HepG2 (cell line): ENCODE measurements around the gene EID3. TPM values are rescaled to one million over a fixed set of nuclear protein-coding genes. Genes with fewer than 3 reads are reported as not detected.
"Not testable (repeated sequence)": the region's sequence is repeated elsewhere in the genome, so short reads cannot be mapped to it uniquely, and the experiment has no call there.

ENCODE experiments used
- ATAC-seq: fragments of 200-7000 bp; cut with Tn5 transposase; 3 replicates; pipeline ENCODE4 v1.9.1; 2020; ENCODE audit warnings: mild to moderate bottlenecking, moderate library complexity
- BruUV-seq: library from RNA; stranded (reverse); fragments of 400-500 nt; replicated peaks from 2 replicates; lab custom pipeline; 2021; lab: Mats Ljungman, UMichigan
- CTCF ChIA-PET: fragments of 300-600 bp; formaldehyde crosslinking; extraction: SDS; loops from one replicate; lab custom pipeline; 2021; ENCODE audit warnings: low total read pairs, inconsistent platforms, low intra/inter-chr PET ratio; lab: Yijun Ruan, JAX
- POLR2A ChIA-PET: fragments of 350-600 bp; sonication (Branson Sonifier 250); formaldehyde crosslinking; loops from one replicate; lab custom pipeline; 2020; ENCODE audit warnings: antibody characterized with exemption, inconsistent platforms; lab: Yijun Ruan, JAX
- DNase-seq: peaks from one replicate; pipeline ENCODE4 v3.0.0-alpha.2; 2015; ENCODE audit warnings: low spot score
- FAIRE-seq: peaks from 3 replicates; lab custom pipeline; 2011; peaks lifted over from hg19 to GRCh38; lab: Jason Lieb, UNC
- H2AFZ ChIP-seq: one replicate; pipeline ENCODE4 v1.6.1; 2011; ENCODE audit warnings: low read length, inconsistent platforms
- H3K27ac ChIP-seq: fragments of 300-600 bp; 3 replicates; pipeline ENCODE4 v1.8.0; 2011; ENCODE audit warnings: mixed run types, mild to moderate bottlenecking, mixed read lengths, low read length, inconsistent platforms; ENCODE audit not compliant: insufficient read depth; ENCODE audit errors: extremely low read length
- H3K27me3 ChIP-seq, 2 experiments: fragments of 200-600 bp in 1 of 2; 2 replicates in 1 of 2; 3 replicates in 1 of 2; pipeline versions ENCODE4 v1.6.0 to v1.8.0; 2011; ENCODE audit warnings: low read length in 2 of 2, mild to moderate bottlenecking in 2 of 2, moderate library complexity in 2 of 2, inconsistent platforms in 1 of 2; ENCODE audit not compliant: insufficient read depth in 2 of 2, control insufficient read depth in 1 of 2
- H3K36me3 ChIP-seq, 2 experiments: fragments of 200-600 bp in 1 of 2; replicated peaks in 1 of 2; 2 replicates in 1 of 2; 3 replicates in 1 of 2; pipeline versions ENCODE4 v1.5.1 to v1.8.0; 2011; ENCODE audit warnings: low read length in 2 of 2, inconsistent platforms in 1 of 2; ENCODE audit not compliant: insufficient read depth in 2 of 2, control insufficient read depth in 1 of 2
- H3K4me1 ChIP-seq: 2 replicates; pipeline ENCODE4 v1.5.1; 2012; ENCODE audit warnings: low read length, inconsistent platforms; ENCODE audit not compliant: insufficient read depth
- H3K4me2 ChIP-seq: 2 replicates; pipeline ENCODE4 v1.6.0; 2011; ENCODE audit warnings: low read depth, low read length, inconsistent platforms
- H3K4me3 ChIP-seq, 3 experiments: fragments of 200-600 bp in 1 of 3; sonication (generic), shearing (Covaris generic) in 1 of 3; replicated peaks in 1 of 3; 2 replicates each; pipeline ENCODE4 v1.5.1; 2011 to 2016; ENCODE audit warnings: low read length in 3 of 3, inconsistent platforms in 2 of 3, low read depth in 2 of 3, mild to moderate bottlenecking in 2 of 3, control low read depth in 1 of 3, mixed read lengths in 1 of 3; ENCODE audit not compliant: insufficient read depth in 1 of 3
- H3K79me2 ChIP-seq: one replicate; pipeline ENCODE4 v1.6.1; 2011; ENCODE audit warnings: low read length, inconsistent platforms; ENCODE audit not compliant: insufficient read depth
- H3K9ac ChIP-seq: 2 replicates; pipeline ENCODE4 v1.6.0; 2011; ENCODE audit warnings: mild to moderate bottlenecking, low read depth, low read length, inconsistent platforms; ENCODE audit not compliant: insufficient read depth
- H3K9me3 ChIP-seq: 2 replicates; pipeline ENCODE4 v1.5.1; 2012; ENCODE audit warnings: mild to moderate bottlenecking, low read length
- H4K20me1 ChIP-seq: 2 replicates; pipeline ENCODE4 v1.6.0; 2011; ENCODE audit warnings: inconsistent platforms, mild to moderate bottlenecking, low read length, moderate library complexity; ENCODE audit not compliant: insufficient read depth
- HNRNPH1 ChIP-seq: fragments of 200-400 bp; formaldehyde crosslinking; optimal IDR thresholded peaks from 2 replicates; pipeline ENCODE3; 2017; ENCODE audit warnings: mild to moderate bottlenecking, low read depth, low read length
- POLR2AphosphoS2 ChIP-seq: IDR thresholded peaks from 2 replicates; pipeline ENCODE4 v1.6.1; 2011; ENCODE audit warnings: low read depth, low read length, improper control_type of control experiment
- ZNF274 ChIP-seq: sonication (generic); formaldehyde crosslinking; IDR thresholded peaks from 2 replicates; pipeline ENCODE4 v1.5.1; 2020; ENCODE audit warnings: mild to moderate bottlenecking, missing genetic modification reagents
- WGBS: methylation state at CpG from one replicate; pipeline ENCODE4 v1.1.6; 2017; ENCODE audit warnings: low lambda C conversion rate; 5-methylcytosine and 5-hydroxymethylcytosine counted together
- in situ Hi-C: cut with HindIII; loops from 2 replicates; pipeline ENCODE4 v1.10.0; 2017; ENCODE audit warnings: low pct_unique_long_range_greater_than_20kb; ENCODE audit not compliant: extremely low pct_ligation_motif_present
- intact Hi-C: fragments of 100-400 bp; cut with micrococcal nuclease; formaldehyde crosslinking; loops from one replicate; pipeline ENCODE4 v1.10.0; 2022; ENCODE audit not compliant: unreplicated experiment
- polyA plus RNA-seq, 8 experiments: library from polyadenylated mRNA; depleted of rRNA in 3 of 8; stranded (reverse) in 7 of 8; unstranded in 1 of 8; fragments of >200 nt; fragmentation: Illumina TruSeq in 4 of 8; extraction: Trizol in 4 of 8; gene quantifications; 2 replicates each; pipeline versions ENCODE4 v1.2.1 to v1.2.3, GENCODE V29; 2011 to 2016; ENCODE audit warnings: low read depth in 4 of 8, missing spikeins in 1 of 8, mixed read lengths in 1 of 8; ENCODE audit not compliant: insufficient read depth in 1 of 8
- total RNA-seq, 5 experiments: library from RNA; depleted of rRNA; stranded (reverse); fragments of >200 nt; fragmentation: Illumina TruSeq; extraction: Trizol; gene quantifications; 2 replicates each; pipeline ENCODE4 v1.2.3, GENCODE V29; 2016; ENCODE audit warnings: low read depth in 1 of 5
- TF ChIP-seq, protein P1 (sequence below): sonication (generic); formaldehyde crosslinking; IDR thresholded peaks from 2 replicates; pipeline ENCODE4 v1.4.0; 2020; ENCODE audit warnings: missing genetic modification reagents
- TF ChIP-seq, protein P2 (sequence below): sonication (generic); formaldehyde crosslinking; IDR thresholded peaks from 2 replicates; pipeline ENCODE4 v1.5.0; 2020; ENCODE audit warnings: missing genetic modification reagents
- TF ChIP-seq, protein P3 (sequence below): sonication (generic); IDR thresholded peaks from 2 replicates; pipeline ENCODE4 v1.6.1; 2016; ENCODE audit warnings: low read depth, borderline replicate concordance

The EID3 gene
- total and polyA plus RNA-seq, 2 of the 13 experiments (the other 11 are each of a cell fraction or from before 2014, with no cell fraction given) = 0.38 to 4.5 TPM

DNA sequence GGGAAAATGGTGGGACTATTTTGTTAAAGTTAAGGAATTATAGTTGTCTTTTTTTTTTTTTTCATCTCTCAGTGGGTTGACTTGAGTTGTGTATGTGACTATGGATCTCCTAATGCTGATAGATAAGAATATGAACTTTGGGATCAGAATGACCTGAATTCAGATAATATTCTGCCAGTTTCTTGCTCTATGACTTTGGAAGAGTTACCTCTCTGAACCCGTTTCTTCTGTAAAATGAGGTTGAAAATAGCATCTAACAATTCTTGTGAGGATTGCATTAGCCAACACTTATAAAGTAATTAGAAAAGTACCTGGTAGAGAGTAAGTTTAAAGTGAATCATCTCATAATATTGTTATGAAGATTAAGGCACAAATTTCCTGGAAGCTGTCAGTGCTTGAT is 18.4 kb downstream of the EID3 start:
- intact Hi-C loops = no loop called here
- peaks cover 20 to 74% of the 10 kb centered on the region in 2 experiments for H3K36me3 ChIP-seq
- TF ChIP-seq, protein P1, sequence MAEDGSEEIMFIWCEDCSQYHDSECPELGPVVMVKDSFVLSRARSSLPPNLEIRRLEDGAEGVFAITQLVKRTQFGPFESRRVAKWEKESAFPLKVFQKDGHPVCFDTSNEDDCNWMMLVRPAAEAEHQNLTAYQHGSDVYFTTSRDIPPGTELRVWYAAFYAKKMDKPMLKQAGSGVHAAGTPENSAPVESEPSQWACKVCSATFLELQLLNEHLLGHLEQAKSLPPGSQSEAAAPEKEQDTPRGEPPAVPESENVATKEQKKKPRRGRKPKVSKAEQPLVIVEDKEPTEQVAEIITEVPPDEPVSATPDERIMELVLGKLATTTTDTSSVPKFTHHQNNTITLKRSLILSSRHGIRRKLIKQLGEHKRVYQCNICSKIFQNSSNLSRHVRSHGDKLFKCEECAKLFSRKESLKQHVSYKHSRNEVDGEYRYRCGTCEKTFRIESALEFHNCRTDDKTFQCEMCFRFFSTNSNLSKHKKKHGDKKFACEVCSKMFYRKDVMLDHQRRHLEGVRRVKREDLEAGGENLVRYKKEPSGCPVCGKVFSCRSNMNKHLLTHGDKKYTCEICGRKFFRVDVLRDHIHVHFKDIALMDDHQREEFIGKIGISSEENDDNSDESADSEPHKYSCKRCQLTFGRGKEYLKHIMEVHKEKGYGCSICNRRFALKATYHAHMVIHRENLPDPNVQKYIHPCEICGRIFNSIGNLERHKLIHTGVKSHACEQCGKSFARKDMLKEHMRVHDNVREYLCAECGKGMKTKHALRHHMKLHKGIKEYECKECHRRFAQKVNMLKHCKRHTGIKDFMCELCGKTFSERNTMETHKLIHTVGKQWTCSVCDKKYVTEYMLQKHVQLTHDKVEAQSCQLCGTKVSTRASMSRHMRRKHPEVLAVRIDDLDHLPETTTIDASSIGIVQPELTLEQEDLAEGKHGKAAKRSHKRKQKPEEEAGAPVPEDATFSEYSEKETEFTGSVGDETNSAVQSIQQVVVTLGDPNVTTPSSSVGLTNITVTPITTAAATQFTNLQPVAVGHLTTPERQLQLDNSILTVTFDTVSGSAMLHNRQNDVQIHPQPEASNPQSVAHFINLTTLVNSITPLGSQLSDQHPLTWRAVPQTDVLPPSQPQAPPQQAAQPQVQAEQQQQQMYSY (CRISPR knock-in tag) = no peak
- TF ChIP-seq ZNF274 (CRISPR knock-in tag) (no peak), POLR2AphosphoS2 (0 out of 2 replicates have a peak, but pooled peaks have one; percentile 61), HNRNPH1 (no peak)
- TF ChIP-seq, protein P2, sequence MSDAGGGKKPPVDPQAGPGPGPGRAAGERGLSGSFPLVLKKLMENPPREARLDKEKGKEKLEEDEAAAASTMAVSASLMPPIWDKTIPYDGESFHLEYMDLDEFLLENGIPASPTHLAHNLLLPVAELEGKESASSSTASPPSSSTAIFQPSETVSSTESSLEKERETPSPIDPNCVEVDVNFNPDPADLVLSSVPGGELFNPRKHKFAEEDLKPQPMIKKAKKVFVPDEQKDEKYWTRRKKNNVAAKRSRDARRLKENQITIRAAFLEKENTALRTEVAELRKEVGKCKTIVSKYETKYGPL (CRISPR knock-in tag) = no peak
- TF ChIP-seq, protein P3, sequence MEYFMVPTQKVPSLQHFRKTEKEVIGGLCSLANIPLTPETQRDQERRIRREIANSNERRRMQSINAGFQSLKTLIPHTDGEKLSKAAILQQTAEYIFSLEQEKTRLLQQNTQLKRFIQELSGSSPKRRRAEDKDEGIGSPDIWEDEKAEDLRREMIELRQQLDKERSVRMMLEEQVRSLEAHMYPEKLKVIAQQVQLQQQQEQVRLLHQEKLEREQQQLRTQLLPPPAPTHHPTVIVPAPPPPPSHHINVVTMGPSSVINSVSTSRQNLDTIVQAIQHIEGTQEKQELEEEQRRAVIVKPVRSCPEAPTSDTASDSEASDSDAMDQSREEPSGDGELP = no peak
- TF ChIP-seq, all 625 proteins: peak for 1
- ChIA-PET POLR2A (no interaction called here), CTCF (no interaction called here)
- no peak overlapping the region for H3K9ac ChIP-seq
- no peak overlapping the region for H3K4me2 ChIP-seq
- ATAC-seq = no peak
- no peak overlapping the region for H2AFZ ChIP-seq
- no peak for DNase-seq
- H3K4me1 ChIP-seq = no peaks in the 10 kb centered on the region
- H3K27me3 ChIP-seq = no peaks in the 10 kb centered on the region
- H4K20me1 ChIP-seq = no peaks in the 10 kb centered on the region
- no peak overlapping the region for H3K4me3 ChIP-seq
- H3K9me3 ChIP-seq = no peaks in the 10 kb centered on the region
- H3K27ac ChIP-seq = no peak overlapping the region
- in situ Hi-C loops = no loop called here
- no TSS peak for BruUV-seq
- FAIRE-seq = no peak
- no peaks in the 10 kb centered on the region for H3K79me2 ChIP-seq
- 96% methylated on average over 1 of the region's 1 CpG for WGBS

DNA sequence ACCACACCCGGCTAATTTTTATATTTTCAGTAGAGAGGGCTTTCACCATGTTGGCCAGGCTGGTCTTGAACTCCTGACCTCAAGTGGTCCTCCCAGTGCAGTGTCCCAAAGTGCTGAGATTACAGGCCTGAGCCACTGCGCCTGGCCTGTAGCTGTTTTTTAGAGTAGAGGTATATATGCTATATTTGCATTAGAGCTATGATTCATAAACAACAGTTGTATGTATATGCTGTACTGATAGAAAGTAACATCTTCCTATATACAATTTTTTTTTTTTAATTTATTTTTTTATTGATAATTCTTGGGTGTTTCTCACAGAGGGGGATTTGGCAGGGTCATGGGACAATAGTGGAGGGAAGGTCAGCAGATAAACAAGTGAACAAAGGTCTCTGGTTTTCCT is 19.0 kb downstream of the EID3 start:
- H2AFZ ChIP-seq, in situ Hi-C loops, CTCF ChIA-PET, BruUV-seq, H4K20me1 ChIP-seq, ATAC-seq, DNase-seq, H3K27ac ChIP-seq, H3K4me1 ChIP-seq, H3K4me3 ChIP-seq, H3K9me3 ChIP-seq, H3K4me2 ChIP-seq, H3K79me2 ChIP-seq, FAIRE-seq, intact Hi-C loops, POLR2A ChIA-PET, H3K9ac ChIP-seq, H3K27me3 ChIP-seq: not testable (repeated sequence)
- whole genome bisulfite sequencing = 100% methylated on average over 2 of the region's 2 CpGs
- H3K36me3 ChIP-seq = peaks cover 20 to 74% of the 10 kb centered on the region in 2 experiments
